IPS DF 4.7 (cell line): ENCODE data around the gene PLEKHG5.

Experiments used
- DNase-seq: peaks from one replicate; pipeline ENCODE4 v3.0.0-alpha.2; 2013; ENCODE audit warnings: low spot score; ENCODE audit errors: extremely low read depth

The PLEKHG5 gene

DNA sequence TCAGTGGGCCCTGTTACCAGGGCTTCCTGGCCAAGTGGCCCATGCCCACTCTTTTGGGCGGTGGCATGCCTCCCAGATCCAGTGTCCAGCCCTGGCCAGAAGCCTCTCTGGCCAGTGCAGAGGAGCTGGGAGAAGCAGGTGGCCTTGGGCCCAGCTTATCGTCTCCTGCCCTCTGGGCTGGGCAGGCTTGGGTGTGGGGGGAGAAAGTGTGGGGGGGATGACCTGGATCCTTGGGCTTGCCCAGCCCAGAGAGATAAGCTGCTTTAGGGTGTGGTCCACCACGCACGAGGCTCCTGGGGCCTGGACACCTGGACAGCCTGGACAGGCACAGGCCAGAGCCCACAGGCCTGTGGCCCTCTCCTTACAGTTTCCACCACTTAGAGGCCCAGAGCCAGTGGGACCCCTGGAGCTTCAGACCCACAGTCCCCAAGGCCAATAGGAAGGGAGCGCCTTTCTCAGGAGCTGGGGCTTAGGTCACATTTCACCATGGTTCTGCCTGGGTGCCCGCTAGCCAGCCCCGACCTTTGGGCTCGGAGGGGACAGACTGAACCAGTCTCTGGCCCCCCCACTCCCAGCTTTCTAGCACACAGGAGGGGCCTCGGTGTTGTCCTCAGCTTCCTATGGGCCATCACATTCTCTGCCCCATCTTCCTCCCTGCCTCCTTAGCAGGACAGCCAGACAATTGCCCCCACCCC, 65.0 kb downstream of the PLEKHG5 start:
- no peak for DNase-seq

DNA sequence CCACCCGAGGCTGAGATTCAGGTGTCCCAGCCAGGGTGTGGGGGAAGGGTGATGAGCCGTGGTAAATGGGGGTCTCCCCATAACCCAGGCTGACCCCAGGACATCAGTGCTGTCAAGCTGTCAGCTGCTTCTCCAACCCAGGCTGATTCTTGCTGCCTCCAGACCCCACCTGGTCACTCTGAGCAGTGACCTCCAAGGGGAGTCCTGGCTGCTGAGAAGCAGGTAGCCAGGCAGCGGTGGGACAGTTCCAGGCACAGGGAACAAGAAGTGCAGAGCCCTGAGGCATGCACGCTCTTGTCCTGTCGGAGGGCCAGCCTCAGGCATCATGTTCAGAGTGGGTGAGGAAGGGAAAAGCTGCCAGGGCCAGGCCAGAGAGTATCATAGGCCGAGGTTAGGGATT, 65.8 kb downstream of the PLEKHG5 start:
- no peak for DNase-seq

DNA sequence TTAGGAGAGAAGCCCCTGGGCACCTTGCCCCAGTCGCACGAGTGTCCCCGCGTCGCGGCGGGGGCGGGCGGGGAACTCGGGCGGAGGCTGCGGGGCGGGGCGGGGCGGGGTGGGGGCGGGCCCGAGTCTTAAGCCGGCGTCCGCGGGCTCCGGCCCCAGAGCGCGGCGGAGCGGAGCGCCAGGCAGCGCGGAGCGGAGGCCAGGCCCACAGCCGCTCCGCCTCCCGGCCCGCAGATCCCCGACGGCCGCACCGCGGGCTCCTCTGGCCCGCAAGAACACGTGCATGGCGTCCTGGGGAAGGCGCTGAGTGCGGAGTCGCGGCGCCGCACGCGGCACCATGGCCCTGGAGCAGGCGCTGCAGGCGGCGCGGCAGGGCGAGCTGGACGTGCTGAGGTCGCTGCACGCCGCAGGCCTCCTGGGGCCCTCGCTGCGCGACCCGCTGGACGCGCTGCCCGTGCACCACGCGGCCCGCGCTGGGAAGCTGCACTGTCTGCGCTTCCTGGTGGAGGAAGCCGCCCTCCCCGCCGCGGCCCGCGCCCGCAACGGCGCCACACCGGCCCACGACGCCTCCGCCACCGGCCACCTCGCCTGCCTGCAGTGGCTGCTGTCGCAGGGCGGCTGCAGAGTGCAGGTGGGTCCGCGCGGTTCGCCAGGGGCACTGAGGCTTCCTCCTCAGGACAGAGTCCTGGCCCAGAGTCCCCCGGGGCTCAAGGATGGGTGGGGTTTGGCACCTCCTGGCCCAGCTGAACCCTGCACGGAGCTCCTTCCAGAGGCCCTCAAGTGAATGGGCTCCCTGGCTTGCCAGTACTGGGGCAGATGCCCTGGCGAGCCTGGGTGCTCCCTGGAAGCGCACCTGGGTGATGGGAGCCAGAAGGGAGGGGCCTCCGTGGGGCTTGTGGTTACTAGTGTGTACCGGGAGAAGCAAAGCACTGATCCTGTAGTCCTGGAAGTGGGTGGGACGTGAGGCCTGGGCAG, 66.6 kb downstream of the PLEKHG5 start, which contains the start of gene ESPN:
Gene ESPN (plus strand): TSS at position 158 of the 975 bp plus-strand sequence. CDS start 180 bp downstream, at position 338.
- DNase-seq: no peak

DNA sequence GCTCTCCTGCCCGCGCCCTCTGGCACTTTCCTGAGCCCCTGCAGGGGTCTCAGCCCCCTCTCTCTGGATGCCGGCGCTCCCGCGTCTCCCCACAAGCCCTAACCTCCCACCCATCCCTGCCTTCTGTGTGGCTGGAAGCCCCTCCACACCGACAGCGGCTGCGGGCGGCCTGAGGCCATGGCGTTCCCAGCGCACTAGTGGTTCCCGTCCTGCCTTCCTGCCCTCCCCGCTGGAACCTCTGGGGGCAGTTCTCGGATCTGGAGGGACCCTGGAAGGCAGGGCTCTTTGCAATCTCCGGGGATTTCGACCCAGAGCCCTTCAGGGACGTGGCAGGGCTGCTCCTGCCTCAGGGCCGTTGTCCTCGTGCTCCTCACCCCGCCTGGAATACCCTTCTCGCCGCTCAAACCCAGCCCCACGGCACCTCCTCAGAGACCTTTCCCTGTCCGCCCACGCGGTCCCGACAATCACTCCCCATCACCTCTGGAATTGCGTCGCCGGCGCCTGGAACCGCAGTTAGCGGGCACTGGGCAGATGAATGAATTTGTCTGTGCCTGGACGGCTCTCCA, 67.4 kb downstream of the PLEKHG5 start:
- DNase-seq: no peak

DNA sequence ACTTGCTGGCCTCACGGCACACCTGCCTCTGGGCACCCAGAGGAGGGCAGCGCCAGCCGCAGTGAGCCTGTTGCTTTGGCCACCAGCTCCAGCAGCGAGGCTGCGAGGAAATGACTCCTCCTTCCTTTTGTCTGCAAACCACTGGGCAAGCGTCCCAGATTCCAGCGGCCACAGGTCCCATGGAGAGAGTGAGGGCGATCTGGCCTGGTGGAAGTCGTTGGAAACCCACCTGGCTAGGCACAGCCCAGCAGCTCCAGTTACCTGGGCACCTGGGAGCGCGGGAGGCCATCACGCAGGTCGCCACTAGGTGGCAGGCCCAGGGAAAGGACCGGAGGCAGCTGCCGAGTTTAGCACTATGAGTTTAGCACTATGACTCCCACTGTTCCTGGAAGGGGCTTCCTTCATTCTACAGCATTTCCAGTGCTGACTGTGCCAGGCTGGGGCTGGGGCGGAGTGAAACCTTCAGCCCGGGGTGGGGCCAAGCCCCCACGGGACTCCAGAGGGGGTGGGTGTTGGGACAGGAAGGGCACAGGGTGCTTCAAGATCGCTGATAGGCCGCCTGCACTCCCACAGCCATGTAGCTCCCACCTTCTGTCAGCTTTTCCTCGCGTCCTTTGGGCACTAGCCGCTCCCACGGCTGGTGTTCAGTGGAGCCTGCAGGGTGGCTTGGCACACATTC, 68.0 kb downstream of the PLEKHG5 start:
- DNase-seq: no peak

DNA sequence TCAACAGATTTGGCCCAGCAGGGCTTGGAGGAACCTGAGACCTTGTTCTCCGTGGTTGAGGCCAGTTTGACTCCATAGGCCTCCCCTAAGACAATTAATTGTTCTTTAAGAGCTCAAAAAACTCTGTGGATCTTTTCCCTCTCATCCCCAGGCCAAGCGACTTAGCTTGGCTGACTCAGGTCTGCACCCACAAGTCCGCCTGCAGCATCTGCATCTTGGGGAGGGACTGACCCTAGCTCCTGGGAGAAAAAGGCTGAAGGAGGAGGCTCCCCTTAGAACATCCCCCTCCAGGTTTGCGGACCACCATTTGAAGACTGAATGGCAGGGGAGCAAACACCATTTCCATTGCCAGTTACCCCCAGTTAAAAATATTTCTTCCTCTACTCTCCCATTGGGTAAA, 70.2 kb downstream of the PLEKHG5 start:
- no peak for DNase-seq

DNA sequence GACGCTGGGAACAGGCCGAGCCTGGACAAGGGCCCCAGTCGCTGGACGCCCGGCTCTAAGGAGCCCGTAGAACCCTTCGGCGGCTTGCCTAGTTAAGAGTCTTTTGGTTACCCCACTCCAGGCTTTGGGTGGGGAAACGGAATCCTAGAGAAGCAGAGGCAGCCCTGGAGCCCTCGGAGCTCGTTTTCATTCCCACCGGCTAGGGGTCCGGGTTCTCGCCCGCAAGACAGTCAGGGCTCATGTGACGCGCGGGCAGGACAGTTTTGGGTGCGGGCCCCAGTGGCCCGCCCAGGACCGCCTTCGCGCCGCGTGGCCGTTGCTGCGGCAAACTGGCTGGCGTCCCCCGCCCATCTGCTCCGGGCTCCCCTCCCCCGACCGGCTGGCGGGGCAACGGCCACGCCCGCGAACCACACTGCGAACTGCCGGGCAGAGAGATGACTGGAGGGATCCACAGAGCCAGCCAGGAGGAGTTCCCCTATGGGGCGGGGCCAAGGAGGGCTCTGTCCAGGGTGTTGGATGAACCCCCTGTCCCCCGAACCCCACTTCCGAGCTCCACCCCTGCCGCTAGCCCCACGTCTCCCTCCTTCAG, 70.9 kb downstream of the PLEKHG5 start:
- no peak for DNase-seq

DNA sequence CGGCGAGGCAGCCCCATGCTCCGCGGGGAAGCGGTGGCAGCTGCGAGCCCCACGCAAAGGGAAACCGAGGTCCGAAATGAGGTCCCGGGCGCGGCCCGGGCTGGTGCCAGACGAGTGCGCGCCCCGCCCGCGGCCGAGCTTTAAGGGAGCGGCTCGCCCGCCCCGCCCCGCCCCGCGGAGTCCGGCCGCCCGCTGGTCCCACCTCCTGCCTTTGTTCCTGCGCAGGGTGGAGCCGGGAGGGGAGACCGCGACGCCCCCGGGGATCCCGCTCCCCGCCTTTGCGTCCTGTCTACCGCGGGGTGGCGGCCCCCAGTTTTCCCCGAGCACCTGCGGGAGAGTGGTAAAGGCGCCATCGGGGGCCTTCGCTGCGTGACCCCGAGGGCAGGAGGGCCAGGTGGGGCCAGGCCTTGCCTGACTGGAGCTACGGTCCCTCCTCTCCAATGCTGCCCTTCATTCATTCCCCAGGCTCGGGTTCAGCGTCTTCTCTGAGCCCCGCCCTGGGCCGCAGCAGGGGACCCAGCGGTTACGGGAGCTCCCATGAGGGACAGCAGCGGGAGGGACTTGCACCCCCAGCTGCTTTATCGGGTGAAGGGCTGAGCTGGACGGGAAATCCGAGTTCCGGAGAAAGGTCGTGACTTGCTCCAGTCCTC, 71.5 kb downstream of the PLEKHG5 start, which contains the start of gene HES2:
Gene HES2 (minus strand): TSS at position 116 of the 650 bp plus-strand sequence. CDS start 99 bp downstream, at position 17.
- DNase-seq: no peak

DNA sequence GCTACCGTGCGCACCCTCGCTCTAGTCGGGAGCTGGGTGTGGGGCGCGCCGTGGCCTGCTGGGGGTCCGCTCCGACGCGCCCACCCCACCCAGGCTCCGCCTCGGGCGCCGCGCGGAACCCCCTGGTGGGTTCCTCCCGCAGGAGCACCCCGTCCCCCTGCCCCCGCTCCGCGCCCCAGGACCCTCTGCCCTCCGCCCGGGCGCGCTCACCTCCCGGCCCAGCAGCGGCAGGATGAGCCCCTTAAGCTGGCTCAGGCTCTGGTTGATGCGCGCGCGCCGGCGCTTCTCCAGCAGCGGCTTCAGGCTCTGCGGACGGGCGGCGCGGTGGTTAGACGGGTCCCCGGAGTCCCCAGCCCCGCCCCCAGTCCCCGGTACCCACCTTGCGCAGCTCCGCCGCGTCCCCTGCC, 72.1 kb downstream of the PLEKHG5 start:
- no peak for DNase-seq

DNA sequence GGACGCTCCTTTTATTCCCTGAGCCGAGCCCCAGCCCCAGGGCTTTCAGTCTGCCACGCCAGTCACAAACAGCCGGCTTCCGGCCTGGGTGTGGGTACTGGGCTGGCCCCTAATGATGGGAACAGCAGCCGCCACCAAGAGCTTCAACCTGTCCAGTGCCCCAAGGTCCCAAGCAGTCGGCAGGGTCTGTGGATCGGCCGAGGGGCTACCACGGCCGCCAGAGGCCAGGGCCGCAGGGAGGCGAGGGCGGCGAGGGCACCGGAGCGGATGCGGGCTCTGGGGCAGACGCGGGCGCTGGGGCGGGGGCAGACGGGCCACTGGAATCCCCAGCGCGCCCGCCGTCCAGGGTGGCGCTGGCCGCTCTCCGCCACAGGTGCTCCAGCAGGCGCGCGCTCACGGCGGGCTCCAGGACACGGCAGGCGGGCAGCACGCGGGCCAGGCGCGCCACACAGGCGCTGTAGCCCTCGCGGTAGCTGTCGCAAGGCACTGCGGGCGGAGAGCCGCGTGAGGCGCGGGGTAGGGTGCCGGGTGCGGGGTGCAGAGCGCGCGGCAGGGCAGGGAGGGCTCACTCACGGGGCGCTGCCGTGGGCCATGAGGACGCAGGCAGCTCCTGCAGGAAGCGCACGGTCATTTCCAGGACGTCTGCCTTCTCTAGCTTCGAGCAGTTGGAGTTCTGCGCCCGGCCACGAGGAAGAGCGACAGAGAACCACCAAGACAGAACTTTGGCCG, 72.6 kb downstream of the PLEKHG5 start:
- DNase-seq: no peak

DNA sequence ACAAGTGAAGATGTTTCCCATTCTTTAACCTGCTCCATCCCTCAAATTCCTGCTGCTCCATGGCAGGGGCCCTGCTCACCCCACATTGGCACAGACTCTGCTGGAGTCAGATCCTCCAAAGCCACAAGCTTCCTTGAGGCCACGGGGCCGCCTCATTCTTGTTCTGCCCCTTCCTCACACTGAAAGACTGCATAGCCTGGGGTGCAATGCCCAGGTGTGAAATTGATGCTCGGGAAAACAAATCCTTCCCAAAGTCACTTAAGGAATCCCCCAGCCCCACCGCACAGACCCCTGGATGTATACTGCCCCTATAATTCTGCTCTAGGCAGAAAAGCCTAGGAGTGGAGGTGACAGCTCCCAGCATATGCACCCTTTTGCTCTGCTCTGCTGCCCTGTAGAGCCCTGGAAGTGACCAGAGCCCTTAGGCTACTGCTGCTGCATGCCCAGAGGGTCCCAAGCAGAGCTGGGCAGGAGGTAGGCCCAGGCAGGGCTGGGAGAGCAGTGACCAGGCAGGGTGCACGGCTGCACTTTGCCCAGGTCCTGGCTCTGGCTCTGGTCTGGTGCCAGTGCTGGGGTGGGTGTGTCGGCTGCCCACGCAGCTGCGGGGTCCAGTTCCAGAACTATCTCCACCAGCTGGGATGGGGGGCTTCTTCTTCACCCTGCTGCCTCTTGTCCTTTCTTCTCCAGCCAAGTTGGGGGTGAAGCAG, 73.4 kb downstream of the PLEKHG5 start:
- no peak for DNase-seq
